Fibroblast of lung (primary cell): ENCODE results near the gene CWC15.

ENCODE experiments used
- EZH2 ChIP-seq: IDR thresholded peaks from 2 replicates; pipeline ENCODE4 v1.5.1; 2012; ENCODE audit warnings: low read length, control low read depth, mild to moderate bottlenecking; ENCODE audit errors: missing control alignments
- TF ChIP-seq, protein P1 (sequence below), 2 donors: IDR thresholded peaks in 1 of 2; conservative IDR thresholded peaks in 1 of 2; 1 replicate in 1 of 2; 2 replicates in 1 of 2; pipeline ENCODE4 v1.5.1; 2011 to 2012; ENCODE audit warnings: low read length in 2 of 2, control low read depth in 1 of 2, inconsistent platforms in 1 of 2, low read depth in 1 of 2, mild to moderate bottlenecking in 1 of 2

DNA sequence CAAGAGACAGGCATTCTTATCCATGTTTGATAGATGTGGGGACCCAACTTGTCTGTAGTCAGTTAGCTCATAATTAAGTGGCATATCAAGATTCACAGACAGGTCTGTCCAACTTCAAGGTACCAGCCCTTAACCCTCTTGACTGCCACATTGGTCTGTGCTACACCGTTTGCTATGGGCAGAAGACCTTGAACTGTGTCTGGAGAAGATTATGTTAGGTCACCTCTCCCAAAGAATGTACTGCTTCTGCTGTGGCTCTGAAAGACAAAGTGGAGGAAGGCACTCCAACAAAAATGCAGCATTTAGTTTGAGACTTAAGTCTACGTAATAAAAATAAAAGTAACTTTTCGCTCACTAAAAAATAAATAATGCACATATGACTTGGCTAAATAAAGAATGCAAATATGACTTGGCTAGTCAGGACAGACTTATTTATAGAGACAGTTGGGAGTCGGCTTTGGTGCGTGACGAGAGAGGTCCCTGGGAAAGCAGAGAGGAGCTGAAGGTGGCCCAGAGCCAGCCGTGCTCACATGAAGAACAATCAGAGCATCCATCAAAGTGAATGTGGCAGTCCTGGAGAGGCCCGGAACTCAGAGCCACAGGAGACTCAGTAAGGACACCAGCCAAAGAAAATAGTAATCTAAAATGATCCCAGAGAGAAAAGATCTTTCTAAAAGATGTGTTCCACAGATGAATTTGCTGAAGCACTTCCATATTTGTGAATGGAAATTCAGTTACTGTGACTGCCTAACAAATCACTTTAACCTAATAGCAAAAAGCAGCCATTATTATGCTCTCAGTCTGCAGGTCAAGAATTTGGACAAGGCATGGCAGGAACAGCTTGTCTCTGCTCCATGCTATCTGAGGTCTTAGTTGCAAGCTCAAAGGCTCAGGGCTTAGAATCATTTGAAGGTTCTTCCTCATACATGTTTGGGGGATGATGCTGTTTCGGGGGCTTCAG lies 35.0 kb downstream of the CWC15 start:
- TF ChIP-seq, protein P1, sequence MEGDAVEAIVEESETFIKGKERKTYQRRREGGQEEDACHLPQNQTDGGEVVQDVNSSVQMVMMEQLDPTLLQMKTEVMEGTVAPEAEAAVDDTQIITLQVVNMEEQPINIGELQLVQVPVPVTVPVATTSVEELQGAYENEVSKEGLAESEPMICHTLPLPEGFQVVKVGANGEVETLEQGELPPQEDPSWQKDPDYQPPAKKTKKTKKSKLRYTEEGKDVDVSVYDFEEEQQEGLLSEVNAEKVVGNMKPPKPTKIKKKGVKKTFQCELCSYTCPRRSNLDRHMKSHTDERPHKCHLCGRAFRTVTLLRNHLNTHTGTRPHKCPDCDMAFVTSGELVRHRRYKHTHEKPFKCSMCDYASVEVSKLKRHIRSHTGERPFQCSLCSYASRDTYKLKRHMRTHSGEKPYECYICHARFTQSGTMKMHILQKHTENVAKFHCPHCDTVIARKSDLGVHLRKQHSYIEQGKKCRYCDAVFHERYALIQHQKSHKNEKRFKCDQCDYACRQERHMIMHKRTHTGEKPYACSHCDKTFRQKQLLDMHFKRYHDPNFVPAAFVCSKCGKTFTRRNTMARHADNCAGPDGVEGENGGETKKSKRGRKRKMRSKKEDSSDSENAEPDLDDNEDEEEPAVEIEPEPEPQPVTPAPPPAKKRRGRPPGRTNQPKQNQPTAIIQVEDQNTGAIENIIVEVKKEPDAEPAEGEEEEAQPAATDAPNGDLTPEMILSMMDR (conservative IDR thresholded peaks at IDR 0.05 in 1 of 2, IDR thresholded peaks at IDR 0.05 in 1 of 2; ENCODE audit: low read depth in 1 of 2, low read length in 2 of 2): no peak
- no peak for TF ChIP-seq EZH2
